GM19238 (cell line): Measurements from ENCODE around the gene KLK3.
"Not testable (repeated sequence)": the region's sequence is repeated elsewhere in the genome, so short reads cannot be mapped to it uniquely, and the experiment has no call there.

ENCODE experiments used
- DNase-seq: peaks from one replicate; pipeline ENCODE4 v3.0.0; 2011; ENCODE audit warnings: low spot score; ENCODE audit not compliant: insufficient read length

Gene KLK3

GRCh38 chr19:50854636-50855410, at the start of gene KLK3:
Gene KLK3, plus strand, starts transcription at chr19:50854915. Its CDS starts 41 bp downstream, at chr19:50854956.
- no peak for DNase-seq

GRCh38 chr19:50808856-50809255, 45.9 kb upstream of the KLK3 start:
- no peak for DNase-seq

GRCh38 chr19:50811622-50812238, 43.0 kb upstream of the KLK3 start:
- not testable (repeated sequence) for DNase-seq

GRCh38 chr19:50812474-50812873, 42.2 kb upstream of the KLK3 start:
- DNase-seq, result no peak

GRCh38 chr19:50814883-50815282, 39.8 kb upstream of the KLK3 start:
- DNase-seq, result no peak

GRCh38 chr19:50815439-50815838, 39.3 kb upstream of the KLK3 start:
- no peak for DNase-seq

GRCh38 chr19:50817941-50818858, 36.5 kb upstream of the KLK3 start:
- DNase-seq, result peak; percentile 83

- no peak for DNase-seq
Observed at GRCh38 chr19:50818859-50819472, 35.7 kb upstream of the KLK3 start.

- no peak for DNase-seq
Observed at GRCh38 chr19:50819636-50820035, 35.1 kb upstream of the KLK3 start.

GRCh38 chr19:50820086-50820485, 34.6 kb upstream of the KLK3 start:
- DNase-seq, result no peak

- peak; percentile 66 for DNase-seq
Observed at GRCh38 chr19:50820549-50821247, 34.0 kb upstream of the KLK3 start.

GRCh38 chr19:50821248-50821612, 33.5 kb upstream of the KLK3 start:
- DNase-seq, result no peak

- DNase-seq, result no peak
Observed at GRCh38 chr19:50821622-50822021, 33.1 kb upstream of the KLK3 start.

- no peak for DNase-seq
Observed at GRCh38 chr19:50822661-50823208, 32.0 kb upstream of the KLK3 start.

- no peak for DNase-seq
Observed at GRCh38 chr19:50823389-50824042, 31.2 kb upstream of the KLK3 start, which contains the start of gene KLK1. Gene KLK1, minus strand, starts transcription at chr19:50823787. Its CDS starts 39 bp downstream, at chr19:50823748.

- DNase-seq, result no peak
Observed at GRCh38 chr19:50826492-50827240, 28.0 kb upstream of the KLK3 start.

- no peak for DNase-seq
Observed at GRCh38 chr19:50827476-50827875, 27.2 kb upstream of the KLK3 start.

GRCh38 chr19:50829801-50830200, 24.9 kb upstream of the KLK3 start:
- DNase-seq, result no peak
